ENCODE data around the gene KIR3DL1.

GRCh38 chr19:54871696-54872095 is 55.4 kb downstream of the KIR3DL1 start:
- TF ChIP-seq, protein P1, sequence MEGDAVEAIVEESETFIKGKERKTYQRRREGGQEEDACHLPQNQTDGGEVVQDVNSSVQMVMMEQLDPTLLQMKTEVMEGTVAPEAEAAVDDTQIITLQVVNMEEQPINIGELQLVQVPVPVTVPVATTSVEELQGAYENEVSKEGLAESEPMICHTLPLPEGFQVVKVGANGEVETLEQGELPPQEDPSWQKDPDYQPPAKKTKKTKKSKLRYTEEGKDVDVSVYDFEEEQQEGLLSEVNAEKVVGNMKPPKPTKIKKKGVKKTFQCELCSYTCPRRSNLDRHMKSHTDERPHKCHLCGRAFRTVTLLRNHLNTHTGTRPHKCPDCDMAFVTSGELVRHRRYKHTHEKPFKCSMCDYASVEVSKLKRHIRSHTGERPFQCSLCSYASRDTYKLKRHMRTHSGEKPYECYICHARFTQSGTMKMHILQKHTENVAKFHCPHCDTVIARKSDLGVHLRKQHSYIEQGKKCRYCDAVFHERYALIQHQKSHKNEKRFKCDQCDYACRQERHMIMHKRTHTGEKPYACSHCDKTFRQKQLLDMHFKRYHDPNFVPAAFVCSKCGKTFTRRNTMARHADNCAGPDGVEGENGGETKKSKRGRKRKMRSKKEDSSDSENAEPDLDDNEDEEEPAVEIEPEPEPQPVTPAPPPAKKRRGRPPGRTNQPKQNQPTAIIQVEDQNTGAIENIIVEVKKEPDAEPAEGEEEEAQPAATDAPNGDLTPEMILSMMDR (IDR thresholded peaks at IDR 0.05) = no peak
- no peak for TF ChIP-seq POLR2A (IDR thresholded peaks at IDR 0.05)
